Endothelial cell of umbilical vein (primary cell): ENCODE results near the gene MIGA1.

Experiments
- MYC ChIP-seq: IDR thresholded peaks from one replicate; pipeline ENCODE4 v1.6.1; 2011; ENCODE audit warnings: mild to moderate bottlenecking, low read depth, low read length
- POLR2A ChIP-seq: IDR thresholded peaks from 2 replicates; pipeline ENCODE4 v1.6.1; 2012; ENCODE audit warnings: low read depth, mild to moderate bottlenecking, control low read depth, low read length
- POLR2AphosphoS5 ChIP-seq: IDR thresholded peaks from 2 replicates; pipeline ENCODE4 v1.6.1; 2012; ENCODE audit warnings: low read depth, mild to moderate bottlenecking, control low read depth, low read length, moderate library complexity; ENCODE audit not compliant: insufficient read depth
- TF ChIP-seq, protein P1 (sequence below), 2 donors: IDR thresholded peaks; 1 replicate in 1 of 2; 2 replicates in 1 of 2; pipeline ENCODE4 v1.5.1; 2011; ENCODE audit warnings: low read length in 2 of 2, mild to moderate bottlenecking in 2 of 2, moderate library complexity in 2 of 2, control low read depth in 1 of 2, inconsistent platforms in 1 of 2, low read depth in 1 of 2; ENCODE audit not compliant: insufficient read depth in 1 of 2; ENCODE audit errors: extremely low read depth in 1 of 2

DNA sequence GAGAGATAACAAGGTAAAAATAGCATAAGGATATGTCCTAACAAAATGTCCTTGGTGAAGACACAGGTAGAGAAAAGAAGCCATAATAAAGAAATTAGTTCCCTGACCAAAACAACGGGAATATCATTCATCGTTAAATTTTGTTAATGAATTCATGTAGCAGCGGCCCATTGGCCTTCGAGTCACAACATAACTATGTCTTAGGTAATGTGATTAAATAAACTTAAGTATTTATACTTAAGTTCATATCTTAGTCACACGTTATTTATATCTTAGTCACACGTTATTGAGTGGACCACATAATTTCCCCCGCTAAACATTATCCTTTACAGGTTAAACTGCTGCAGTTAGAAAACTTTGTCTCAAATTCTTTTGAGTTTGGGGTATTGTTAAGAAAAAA is 110.2 kb downstream of the MIGA1 start:
- TF ChIP-seq POLR2A, result no peak
- TF ChIP-seq, protein P1, sequence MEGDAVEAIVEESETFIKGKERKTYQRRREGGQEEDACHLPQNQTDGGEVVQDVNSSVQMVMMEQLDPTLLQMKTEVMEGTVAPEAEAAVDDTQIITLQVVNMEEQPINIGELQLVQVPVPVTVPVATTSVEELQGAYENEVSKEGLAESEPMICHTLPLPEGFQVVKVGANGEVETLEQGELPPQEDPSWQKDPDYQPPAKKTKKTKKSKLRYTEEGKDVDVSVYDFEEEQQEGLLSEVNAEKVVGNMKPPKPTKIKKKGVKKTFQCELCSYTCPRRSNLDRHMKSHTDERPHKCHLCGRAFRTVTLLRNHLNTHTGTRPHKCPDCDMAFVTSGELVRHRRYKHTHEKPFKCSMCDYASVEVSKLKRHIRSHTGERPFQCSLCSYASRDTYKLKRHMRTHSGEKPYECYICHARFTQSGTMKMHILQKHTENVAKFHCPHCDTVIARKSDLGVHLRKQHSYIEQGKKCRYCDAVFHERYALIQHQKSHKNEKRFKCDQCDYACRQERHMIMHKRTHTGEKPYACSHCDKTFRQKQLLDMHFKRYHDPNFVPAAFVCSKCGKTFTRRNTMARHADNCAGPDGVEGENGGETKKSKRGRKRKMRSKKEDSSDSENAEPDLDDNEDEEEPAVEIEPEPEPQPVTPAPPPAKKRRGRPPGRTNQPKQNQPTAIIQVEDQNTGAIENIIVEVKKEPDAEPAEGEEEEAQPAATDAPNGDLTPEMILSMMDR (IDR thresholded peaks at IDR 0.05; ENCODE audit: extremely low read depth in 1 of 2, insufficient read depth in 1 of 2, low read depth in 1 of 2, low read length in 2 of 2), result no peak
- TF ChIP-seq MYC, result no peak
- peak; percentile 39 for TF ChIP-seq POLR2AphosphoS5
